HG03045 (cell line): ENCODE data around the gene IKBKG.
"Not testable (repeated sequence)": the region's sequence is repeated elsewhere in the genome, so short reads cannot be mapped to it uniquely, and the experiment has no call there.

Experiments used
- ATAC-seq: cut with Tn5 transposase; IDR thresholded peaks from one replicate; pipeline ENCODE4 v1.9.1; 2021; ENCODE audit warnings: mild to moderate bottlenecking, moderate library complexity; ENCODE audit not compliant: unreplicated experiment

IKBKG gene

DNA sequence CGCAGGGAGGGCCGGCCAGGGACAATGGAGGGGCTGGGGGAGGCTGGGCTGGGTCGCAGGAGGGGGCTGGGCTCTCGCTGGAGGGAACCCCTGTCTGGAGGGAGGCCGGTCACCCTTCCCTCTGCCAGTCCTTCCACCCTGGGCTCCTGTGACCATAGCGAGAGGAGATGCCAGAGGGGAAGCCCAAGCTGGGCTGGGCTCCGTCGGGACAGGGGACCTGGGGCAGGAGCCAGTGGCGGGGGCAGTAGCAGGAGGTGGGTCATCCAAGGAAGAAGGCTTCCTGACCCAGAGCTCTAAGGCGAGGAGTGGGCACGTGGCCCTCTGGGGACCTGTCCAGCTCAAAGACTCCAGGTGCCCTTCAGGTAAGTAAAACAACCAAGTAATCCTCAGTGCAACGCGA lies 54.8 kb downstream of the IKBKG start:
- no peak for ATAC-seq

DNA sequence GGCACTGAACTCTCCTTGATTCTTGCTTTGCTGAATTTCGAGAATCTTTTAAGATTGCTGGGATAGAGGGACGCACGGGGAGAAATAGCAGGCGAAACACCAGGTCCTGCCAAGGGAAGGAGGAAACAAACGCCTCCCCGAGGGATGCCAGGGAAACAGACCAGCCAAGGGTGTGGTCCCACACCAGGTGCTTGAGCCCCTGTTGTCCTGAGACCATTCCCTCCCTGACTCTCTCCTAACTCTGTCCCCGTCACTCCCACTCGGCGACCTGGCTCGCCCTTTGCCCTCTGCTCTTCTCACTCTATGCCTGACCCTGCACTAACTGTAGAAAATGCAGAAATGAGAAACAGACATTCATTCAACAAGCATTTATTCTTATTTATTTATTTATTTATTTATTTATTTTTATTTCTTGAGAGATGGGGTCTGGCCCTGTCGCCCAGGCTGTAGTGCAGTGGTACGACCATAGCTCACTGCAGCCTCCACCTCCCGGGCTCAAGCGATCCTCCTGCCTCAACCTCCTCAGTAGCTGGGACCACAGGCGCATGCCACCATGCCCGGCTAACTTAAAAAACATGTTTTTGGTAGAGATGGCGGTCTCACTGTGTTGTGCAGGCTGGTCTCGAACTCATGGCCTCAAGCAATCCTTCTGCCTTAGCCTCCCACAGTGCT lies 55.5 kb downstream of the IKBKG start:
- ATAC-seq: no peak

DNA sequence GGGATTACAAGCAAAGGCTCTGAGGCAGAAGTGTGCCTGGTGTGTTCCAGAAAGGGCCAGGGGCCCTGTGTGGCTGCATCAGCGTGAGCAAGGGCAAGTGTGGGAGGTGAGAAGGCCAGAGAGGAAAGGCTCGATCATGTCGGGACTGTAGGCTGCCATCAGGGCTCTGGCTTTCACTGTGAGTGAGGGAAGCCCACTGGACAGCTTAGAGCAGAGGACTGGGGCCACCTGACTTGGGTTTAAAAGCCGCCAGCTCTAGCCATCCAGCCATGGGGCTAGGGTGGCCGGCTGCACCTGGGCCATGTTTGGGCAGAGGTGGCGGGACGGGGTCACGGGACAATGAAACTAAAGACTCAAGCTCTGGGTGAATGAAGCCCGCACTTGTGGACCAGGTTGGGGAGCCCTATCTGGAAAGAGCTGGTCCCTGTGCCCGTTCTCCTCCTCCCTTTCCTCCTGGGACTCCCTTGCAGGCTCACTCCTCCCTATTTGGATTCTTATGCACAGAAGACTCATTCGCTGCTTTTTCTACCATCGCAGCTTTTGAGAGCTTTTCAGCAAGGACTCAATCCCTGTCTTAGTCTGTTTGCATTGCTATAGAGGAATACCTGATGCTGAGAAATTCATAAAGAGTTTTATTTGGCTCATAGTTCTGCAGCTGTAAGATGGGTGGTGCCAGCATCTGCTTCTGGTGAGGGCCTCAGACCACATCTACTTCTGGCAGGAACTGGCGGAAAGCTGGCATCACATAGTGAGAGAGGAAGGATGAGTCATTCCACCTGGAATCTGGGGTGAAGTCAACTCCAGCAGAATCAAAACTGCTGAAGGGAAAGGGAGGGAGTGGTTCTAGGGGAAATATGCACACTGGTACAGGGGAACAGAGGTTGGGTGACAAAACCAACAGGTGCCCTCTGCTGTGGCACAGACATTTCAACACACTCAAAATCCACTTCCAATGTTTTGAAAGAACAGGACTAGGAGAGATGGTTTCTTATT lies 56.3 kb downstream of the IKBKG start:
- no peak for ATAC-seq

DNA sequence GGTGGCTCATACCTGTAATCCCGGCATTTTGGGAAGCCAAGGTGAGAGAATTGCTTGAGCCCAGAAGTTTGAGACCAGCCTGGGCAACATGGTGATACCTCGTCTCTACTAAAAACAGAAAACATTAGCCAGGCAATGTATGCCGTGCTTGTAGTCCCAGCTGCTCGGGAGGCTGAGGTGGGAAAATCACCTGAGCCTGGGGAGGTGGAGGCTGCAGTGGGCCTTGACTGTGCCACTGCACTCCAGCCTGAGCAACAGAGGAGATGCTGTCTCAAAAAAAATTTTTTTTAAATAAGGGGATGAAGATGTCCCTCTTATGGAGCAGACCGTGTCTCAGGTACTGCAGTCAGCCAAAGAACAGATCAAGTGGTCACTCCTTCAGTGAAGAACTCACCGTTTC lies 58.1 kb downstream of the IKBKG start:
- no peak for ATAC-seq

DNA sequence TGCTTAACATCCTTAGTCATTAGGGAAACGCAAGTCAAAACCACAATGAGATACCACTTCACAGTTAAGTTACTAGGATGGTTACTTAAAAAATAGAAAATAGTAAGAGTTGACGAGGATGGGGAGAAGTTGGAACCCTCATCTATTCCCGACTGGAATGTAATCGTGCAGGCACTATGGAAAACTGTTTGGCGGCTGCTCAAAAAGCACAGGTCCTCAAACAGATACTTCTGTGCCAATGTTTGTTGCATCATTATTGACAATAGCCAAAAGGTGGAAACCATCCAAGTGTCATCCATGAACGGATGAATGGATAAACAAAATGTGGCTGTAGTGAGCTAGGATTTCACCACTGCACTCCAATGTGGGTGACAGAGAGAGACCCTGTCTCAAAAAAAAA lies 60.0 kb downstream of the IKBKG start:
- no peak for ATAC-seq

DNA sequence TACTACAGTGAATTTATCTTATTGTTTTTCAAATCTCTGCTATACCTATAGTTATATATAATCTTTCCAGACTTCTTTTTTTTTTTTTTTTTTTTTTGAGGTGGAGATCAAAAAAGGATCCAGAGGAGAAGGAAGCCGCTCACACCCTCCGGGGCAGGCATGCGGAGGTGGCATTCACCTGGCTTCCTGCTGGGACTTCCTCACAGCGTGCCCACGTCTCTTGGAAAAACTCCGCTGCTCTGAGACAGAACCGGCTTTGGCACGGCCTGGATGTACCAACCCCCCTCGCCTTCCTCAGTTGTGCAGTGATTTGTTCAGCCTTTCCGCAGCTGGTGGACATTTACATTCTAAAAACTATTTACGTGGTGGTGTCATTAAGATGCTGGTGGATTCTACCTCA lies 60.6 kb downstream of the IKBKG start:
- ATAC-seq: not testable (repeated sequence)

DNA sequence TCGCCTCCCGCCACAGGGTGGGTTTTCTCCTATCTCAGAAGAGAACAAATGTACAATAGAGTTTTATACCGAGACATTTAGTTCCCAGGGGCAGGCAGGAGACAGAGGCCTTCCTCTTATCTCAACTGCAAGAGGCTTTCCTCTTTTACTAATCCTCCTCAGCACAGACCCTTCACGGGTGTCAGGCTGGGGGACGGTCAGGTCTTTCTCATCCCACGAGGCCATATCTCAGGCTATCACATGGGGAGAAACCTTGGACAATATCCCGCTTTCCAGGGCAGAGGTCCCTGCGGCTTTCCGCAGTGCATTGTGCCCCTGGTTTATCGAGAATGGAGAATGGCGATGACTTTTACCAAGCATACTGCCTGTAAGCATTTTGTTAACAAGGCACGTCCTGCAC lies 61.4 kb downstream of the IKBKG start:
- ATAC-seq: not testable (repeated sequence)

DNA sequence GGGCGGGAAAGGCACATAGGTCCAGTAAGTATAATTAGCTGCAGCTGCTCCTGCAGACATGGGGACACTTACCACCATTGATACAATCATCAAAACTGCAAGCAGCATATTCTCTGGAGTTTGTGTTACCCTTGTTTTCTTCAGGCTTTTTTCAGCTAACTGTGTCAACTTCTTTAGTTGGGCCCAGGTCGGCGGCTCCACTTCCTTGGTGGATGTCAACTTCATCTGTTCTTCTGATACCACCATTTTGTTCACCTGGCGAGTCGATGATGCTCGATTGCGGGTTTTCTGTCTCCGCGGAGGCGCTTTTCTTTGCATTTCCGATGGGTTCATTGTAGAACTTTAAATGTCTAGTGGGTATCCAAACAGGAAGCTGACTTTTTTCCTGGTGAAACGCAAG lies 63.7 kb downstream of the IKBKG start:
- not testable (repeated sequence) for ATAC-seq

DNA sequence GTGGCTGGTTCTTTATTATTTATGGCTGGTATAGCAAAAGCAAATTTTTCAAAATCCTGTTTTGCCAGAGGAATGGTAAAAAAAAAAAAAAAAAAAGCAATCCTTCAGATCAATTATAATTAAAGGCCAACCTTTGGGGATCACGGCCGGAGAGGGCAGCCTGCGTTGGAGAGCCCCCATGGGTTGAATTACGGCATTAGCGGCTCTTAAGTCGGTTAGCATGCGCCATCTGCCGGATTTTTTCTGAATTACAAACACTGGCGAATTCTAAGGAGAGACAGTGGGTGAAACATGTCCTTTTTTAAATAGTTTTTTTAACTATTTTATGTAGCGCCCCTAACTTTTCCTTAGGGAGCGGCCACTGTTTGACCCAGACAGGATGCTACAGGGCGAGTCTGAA lies 66.2 kb downstream of the IKBKG start:
- not testable (repeated sequence) for ATAC-seq
